Measurements from ENCODE around the gene CCDC57.

The CCDC57 gene

DNA sequence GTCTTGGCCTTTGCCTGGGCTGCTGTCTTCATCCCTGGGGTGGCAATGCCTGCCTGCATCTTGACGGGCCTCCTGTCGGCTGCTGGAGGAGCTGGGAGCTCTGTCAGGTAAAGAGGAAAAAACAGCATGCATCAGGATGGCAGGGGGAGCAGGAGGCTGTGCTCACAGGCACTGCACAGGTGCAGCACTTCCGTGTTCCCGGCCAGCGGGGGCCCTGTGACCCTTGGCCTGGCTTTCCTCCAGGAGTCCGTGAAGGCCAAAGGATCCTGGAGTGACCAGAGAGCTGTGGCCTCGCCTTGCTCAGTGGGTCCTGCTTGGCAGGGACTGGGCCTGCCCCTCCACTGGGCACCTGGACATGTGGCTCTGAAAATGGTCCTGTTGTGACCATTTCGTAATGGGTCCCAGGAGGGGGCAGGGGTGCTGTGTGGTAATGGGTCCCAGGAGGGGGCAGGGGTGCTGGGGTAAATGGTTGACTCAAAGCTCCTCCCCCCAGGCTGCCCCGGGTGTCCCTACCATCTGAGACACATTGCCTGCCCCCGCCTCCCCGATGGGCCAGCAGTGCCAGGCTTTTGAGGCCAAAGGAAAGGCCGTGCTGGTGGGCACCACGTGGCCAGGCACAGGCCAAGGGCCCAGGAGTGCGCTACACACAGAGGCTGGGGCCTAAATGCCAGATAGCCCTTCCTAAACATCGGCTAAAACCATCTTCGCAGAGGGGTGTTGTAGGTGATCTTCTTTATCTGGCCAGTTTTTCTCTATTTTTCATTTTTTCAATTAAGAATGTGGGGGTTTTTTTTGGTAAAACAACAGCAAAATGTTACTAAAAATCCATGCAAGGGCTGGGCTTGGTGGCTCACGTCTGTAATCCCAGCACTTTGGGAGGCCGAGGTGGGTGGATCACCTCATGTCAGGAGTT, 110.6 kb downstream of the CCDC57 start:
- no peak for DNase-seq

DNA sequence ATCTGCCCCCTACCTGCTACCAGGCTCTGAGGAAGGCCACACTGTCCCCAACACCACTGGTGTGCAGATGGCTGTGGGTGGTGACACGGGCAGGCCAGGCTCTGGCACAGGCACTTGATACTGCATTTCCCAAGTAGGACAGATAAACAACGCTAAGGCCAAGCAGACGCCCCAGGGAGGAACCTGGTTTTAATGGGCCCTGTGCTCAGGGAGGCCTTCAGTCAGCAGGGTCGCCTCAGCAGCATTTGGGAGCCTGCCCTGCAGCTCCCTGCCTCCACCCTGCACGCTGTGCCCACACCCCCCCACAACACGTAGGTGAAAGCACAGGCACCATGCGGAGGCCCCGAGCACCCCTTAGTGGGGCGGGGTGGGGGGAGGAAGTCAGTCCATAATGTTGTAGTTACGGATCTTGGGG, 111.3 kb downstream of the CCDC57 start:
- DNase-seq = no peak

DNA sequence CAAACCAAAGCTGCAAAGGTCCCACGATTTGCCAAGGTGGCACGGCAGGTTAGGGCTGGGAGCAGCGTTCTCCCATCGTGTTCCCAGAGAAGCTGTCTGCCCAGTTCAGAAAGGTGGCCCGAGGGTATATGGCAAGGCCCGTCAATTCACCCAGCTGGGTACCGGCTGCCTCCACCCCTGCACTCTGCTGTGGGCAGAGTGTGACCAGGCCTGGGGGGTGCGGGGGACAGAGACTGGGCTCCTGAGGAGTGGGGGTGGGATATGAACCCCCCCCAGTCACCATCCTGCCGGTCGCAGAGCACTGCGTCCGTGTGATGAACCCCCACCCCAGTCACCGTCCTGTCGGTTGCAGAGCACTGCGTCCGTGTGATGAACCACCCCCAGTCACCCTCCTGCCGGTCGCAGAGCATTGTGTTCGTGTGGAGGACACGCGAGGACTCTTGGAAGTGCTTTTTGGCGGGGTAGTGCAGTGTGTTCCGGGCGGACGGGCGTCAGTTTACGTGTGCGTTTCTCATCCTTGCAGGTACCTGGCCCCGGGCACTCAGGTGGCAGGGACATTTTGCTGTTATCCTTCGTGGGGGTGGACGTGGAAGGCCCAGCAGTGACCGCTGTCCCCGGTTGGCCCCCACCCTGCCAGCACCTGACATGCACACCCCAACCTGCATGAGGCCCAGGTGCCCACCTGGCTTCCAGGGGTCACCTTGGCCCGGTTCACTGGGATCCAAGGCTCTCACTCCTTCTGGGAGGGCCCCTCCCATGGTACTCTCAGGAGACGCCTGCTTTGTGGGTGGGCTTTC, 111.9 kb downstream of the CCDC57 start:
- no peak for DNase-seq

DNA sequence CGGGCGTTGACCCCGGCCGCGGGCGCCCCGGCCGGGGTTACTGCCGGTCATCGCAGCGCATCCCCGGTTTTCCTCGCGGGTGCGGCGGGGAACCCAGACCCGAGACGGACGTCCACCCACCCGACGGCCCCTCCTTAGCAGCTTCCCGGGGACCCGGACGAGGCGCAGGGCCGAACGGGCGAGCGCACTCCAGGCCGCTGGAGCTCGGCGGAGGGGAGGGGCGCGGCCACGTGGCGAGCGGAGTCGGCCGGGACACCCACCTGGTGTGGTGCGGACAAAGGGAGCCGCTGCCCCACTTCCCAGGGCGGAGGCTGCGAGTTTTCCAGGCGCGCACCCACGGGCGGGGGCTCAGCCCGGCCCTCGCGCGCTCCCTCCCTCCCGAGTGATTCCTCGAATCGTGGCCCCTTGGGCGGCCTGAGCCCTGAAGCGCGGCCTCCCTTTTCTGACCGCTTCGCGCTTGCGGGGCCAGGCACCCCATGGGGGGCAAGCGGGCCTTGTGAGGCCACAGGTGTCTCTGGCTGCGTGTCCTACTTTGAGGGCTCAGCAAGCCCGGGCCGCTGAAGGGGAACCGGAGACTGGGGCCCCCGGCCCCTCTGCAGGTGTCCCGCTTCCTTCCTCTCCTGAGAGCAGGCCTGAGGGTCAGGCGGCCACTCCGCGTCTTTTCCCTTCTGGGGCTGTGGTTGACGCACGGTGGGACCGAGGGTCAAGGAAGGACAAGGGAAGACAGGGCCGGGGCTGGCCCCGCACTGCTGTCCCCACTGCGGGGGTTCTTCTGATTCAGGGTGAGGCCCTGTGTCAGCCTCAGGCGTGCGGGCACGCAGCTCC, 113.5 kb downstream of the CCDC57 start:
- peak; percentile 83 for DNase-seq

DNA sequence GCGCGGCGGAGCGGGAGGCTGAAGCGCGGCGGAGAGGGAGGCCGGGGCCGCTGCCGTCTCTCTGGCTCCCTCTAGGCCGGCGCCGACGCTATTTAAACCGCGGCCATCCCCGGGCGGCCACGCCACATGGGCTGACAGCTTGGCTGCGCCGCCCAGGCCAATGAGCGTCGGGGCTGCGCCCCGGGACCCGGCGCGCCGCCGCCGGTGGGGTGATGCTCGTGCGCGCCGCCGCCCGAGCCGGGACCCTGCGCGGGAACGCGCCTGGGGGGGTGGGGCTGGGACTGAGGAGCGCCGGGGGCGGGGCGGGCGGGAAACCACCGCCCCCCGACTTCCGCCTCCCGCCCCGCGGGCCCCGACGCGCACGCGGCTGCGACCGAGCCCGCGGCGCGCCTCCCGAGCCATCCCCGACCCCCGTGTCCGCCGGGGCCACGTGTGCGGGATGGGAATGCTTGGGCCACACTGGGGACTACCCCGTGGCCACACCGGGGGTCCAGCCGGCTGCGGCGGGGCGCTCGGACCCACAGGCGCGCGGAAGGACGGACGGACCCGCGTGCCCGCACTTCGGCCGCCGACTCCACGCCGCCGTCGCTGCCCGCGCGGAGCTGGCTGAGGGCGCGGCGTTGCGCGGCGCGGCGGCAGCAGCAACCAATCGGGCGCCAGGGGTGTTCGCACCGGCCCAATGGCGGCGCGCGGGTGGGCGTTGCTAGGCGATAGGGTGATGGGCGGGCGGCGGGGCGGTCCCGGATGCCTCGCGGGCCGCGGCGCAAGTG, 114.3 kb downstream of the CCDC57 start, which contains the start of gene FASN:
FASN (minus strand) TSS at position 68 of the 770 bp plus-strand sequence. CDS start 1,791 bp downstream, outside the sequence.
- DNase-seq = peak; percentile 99

DNA sequence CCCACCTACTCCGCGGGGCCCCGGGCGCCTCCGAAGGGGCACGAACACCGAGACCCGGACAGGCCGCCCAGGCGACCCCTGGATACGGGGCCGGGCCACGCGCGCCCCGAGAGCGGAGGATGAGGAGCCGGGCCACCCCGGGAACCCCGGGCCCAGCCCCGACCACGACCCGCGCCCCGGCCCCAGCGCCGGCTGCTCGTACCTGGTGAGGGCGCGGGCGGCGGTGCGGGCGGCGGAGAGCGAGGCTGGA, 114.8 kb downstream of the CCDC57 start:
- DNase-seq = no peak

DNA sequence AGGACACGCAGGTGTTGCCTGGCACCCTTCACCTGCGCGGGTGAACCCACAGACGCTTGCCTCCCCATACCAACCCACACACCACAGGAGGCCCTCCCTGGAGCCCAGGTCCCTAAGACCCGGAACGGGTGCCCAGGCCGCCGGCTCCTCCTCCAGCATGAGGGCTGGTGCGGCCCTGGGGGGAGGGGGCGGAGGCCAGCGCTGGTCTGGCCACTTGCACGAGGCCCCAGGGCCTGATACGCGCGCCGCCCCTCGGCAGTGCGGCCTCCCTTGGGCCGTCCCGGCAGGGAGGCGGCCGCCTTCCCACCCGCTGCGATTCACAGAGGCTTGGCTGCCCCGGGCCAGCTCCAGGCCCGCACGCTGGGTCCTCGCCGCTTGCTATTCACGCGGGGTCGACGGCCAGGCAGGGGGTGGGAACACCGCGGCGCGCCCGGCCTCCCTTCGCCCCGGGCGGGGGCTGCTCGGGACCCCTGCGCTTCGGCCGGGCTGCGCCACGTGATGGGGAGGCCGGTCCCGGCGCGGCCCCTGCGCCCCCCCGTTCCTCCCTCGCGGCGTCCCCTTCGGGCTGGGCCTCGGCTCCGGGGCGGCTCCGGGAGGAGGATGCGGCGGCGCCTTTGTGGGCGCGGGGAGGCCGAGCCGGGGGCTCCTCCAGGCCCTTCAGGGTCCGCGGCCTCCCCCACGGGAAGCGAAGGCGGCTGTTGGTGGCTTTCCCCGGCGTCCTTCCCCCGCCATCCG, 115.3 kb downstream of the CCDC57 start:
- DNase-seq = peak; percentile 84

DNA sequence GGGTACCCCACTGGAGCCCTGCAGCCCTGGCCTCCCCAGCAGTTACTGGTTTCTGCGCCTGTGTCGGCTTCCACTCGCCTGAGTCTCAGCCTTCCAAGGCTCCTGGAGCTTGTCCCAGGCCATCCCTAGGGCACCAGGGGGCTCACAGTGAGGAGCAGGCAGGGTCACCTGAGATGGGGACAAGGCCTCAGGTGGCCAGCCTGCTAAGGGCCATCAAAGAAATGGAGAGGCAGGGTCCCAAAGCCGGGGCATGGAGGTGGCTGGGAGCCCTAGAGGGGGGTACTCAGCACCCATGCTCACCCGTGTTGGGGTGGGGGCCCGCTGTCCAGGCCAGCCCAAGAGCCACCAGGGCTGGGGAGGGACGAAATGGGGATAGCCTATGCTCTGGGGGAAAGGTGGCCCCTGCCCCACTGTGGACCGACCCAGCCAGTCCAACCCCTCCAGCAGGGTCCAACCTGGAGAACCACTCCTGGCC, 115.9 kb downstream of the CCDC57 start:
- no peak for DNase-seq

DNA sequence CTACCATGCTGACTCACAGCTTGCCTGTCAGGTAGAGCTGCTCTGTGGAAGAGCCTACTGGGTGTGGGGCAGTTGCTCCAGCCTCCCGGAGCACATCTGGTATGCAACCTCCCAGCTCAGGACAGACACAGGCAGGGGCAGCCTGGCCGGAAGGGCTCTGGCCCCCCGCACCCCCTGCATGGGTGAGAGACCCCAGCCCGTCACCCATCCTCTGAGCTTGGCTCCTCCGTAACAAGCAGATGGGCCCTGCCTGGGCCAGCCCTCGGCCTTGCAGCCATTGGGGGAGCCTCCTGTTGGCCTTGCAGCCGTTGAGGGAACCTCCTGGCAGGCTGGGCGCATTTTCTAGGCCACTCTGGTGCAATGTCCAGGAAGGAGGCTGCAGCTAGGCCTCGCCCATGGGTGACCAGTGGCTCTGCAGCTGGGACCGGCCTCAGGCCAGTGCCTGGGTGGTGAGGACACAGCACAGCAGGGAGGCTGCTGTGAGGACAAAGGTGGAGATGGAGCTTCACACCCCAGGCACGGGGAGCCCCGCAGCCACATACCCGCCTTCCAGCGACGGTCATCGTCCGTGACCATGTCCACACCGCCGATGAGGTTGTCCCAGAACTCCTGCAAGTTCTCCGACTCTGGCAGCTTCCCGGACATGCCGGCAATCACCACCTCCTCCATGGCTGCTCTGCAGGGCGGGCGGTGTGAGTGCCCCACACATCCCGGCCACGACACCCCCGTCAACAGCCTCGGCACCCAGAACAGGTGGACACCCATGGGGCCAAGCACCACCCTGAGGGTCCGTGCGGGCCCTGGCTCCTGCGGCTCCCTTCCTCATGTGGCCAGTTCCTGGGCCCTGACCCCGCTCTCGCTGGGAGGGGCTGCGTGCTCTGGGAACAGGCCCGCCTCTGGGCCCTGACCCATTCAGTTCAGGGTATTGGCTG, 116.6 kb downstream of the CCDC57 start:
- DNase-seq = peak; percentile 88

DNA sequence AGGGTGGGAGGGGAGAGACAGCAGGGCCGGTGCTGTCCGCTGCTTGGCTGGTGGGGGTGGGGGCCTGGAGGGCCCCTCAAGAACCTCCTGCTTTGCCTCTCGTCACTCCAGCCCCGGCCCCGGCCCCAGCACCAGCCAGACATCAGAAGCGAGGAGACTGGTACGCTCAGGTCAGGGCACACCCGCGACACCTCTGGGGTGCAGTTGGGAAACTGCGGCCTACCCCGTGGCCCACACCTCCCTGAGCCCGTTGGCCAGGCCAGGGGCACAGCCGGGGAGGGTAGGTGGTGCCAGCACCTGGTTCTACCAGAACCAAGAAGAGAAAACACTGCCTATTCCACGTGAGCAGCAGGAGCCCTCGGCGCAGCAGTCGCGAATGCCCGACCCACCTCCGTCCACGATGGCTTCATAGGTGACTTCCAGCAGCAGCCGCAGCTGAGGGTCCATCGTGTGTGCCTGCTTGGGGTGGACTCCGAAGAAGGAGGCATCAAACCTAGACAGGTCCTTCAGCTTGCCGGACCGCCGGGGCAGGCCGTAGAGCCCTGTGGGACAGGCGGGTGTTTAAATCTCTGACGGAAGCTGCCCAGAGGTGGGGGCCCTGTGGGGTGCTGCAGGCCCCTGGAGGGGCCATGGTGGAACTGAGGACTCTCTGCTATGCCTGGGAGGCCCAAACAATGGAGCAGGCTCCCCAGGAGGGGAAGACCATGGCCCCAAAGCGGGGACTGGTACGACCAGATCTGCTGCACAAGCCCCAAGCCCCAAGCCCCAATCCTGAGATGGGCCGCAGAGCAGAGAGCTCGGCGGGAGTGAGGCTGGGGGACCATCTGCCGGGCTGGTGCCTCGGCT, 117.5 kb downstream of the CCDC57 start:
- DNase-seq = no peak

DNA sequence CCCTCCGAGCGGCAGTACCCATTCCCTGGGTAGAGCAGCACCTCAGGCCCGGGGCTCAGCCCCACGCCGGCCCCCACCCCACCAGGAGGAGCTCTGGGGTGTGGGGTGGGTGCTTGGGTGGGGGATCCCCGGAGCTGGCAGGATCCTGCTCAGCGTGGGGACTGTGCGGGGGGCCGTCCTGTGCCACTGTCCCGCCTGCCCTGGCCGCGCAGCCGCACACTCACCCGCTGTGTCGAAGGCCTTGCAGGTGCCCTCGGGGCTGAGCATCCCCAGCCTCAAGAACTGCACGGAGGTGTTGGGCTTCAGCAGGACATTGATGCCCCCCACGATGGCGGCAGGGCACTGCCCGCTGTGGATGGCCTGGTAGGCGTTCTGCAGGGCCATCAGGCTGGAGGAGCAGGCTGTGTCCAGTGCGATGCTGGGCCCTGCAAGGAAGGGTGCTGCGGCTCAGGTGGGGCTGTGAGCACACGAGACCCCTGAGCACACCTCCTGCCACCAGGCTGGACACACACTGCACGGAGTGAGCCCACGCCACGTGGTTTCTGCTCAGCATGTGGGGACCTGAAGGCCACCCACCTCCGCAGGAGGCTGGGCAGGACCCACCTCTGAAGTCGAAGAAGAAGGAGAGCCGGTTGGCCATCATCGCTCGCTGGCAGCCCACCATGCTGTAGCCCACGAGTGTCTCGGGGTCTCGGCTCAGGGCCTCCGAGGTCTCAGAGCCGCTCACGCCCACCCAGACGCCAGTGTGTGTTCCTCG, 119.5 kb downstream of the CCDC57 start:
- no peak for DNase-seq

DNA sequence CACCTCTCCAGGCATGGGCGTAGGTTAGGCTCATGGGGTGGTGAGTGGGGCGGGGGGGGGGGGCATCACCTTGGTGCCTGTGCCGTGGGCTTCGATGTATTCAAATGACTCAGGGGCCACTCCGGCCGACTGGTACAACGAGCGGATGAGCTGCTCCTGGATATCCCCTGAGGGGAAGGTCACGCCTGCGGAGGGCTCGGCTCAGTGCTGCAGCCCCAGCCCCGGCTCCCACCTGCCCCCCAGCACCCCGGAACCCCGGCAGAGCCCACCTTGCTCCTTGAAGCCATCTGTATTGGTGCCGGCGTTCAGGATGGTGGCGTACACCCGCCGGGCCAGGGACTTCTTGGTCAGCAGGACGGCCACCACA, 120.0 kb downstream of the CCDC57 start:
- DNase-seq = no peak

DNA sequence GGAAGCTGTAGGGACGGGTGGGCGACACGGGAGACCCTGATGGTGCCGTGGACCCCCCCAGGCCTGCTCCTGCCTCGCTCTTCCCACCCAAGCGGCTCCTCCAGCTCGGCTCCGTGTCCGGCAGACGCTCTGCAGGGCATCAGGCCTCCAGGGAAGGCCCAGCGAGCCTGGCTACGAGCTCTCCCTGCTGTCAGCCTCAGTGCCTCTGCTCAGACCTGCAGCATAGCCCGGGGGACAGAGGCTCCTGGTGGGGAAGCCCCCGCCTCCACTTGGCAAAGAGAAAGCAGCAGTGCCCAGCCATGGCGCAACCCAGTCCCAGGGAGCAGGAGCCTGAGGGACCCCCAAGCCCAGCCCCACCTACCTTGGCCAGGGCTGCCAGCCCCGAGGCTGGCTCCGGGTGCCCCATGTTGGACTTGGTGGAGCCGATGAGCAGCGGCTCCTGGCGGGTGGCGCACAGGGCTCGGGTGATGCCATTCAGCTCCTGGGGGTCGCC, 120.5 kb downstream of the CCDC57 start:
- DNase-seq = no peak

DNA sequence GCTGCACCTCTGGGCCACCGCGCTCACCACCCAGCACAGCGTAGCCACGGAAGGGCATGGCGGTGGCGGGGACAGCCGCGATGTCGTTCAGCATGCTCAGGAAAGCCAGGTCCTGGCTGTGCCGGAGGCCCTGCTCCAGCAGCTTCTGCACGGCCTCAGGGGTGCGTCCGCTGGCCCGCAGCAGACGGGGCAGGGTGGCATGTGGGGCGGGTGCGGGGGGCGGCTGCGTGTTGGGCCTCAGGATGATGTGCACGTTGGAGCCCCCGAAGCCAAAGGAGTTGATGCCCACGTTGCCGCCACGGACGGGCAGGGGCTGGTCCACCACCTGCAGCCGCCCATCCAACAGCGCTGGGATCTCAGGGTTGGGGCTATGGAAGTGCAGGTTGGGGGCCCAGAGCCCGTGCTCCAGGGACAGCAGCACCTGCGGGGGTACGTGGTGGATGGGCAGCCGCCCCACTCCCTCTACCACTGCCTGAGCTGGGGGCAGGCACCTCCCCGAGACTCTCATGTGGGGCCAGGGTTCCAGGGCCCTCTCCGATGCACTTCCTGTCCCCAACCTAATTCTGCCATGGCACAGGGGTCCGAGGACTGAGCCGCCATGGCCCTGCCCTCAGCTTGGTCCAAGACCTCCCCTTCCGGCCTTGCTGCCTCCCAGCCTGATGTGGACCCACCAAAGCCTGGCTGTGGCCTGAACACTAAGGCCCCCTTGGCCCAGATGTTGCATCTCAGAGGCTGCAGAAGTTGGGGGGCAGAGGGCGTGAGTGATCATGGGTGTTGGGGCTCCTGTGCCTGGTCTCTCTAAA, 121.2 kb downstream of the CCDC57 start:
- no peak for DNase-seq

DNA sequence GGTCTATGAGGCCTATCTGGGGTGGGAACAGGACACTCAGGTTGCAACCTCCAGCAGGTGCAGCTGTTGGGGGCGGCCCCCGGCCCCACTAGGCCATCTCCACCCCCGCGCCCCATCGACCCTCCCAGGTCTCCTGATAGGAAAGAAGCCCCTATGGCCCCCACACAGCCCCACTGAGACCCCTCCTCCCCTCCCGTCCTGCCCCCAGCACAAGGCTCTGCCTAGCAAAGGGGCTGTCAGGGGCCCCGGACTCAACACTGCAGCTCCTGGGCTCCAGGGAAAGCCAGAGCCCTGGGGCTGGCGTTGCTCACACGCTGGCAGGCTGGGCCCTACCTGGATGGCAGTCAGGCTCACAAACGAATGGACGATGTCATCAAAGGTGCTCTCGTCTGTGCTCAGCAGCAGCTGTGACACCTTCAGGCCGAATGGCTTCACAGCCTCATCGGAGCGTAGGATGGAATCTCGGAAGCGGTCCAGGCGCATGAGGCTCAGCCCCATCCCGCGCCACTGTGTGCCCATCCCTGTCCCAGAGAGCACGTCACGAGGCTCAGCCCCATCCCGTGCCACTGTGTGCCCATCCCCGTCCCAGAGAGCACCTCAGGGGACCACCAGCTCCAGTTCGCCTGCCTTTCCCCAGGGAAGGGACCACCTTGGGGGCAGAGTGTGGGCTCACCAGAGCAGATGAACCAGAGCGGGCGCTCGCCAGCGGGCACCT, 121.9 kb downstream of the CCDC57 start:
- no peak for DNase-seq

DNA sequence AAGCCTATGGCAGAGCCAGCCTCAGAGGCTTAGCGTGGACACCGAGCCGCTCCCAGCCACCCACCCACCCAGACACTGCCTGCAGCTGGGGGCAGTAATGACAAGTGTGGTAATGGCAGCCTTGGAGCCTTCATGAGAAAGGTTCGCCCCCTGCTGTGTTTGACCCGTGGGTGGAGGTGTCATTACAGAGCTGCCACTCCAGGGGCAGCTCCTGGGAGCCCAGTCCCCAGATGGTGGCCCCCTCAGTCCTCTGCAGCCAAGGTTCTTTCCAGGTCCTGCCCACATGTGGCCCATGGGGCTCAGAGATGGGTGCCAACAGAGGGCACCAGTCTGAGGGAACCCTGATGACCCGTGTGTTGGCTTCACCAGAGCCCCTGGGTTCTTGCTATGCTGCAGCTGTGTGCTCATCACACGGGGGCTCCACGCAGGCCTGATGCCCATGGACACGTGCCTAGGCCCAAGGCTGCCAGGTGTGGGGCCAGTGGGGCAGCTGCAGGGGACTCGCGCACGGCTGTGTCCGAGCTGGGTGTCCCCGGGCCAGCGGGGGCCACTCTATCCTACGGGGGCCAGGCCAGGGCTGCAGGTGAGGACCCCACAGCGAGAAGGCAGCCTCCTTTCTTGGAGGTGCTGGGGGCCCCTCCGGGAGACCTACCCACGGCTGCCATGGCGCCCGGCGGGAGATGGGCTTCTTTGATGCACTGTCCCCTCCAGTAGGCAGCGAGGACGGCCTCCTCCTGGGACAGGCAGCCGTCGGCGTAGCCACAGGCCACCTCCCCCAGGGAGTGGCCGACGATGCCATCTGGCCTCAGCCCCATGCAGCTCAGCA, 122.7 kb downstream of the CCDC57 start:
- DNase-seq = no peak

All from islet precursor cell (in vitro differentiated cells).